Glutamatergic neuron (in vitro differentiated cells): ENCODE results near the gene DGUOK. TPM values are rescaled to one million over a fixed set of nuclear protein-coding genes. Genes with fewer than 3 reads are reported as not detected.

Experiments
- DNase-seq: peaks from one replicate; pipeline ENCODE4 v3.0.0; 2022
- H3K27ac Mint-ChIP-seq: one replicate; pipeline ENCODE4 v1.8.0; 2020; ENCODE audit warnings: mild to moderate bottlenecking, mixed read lengths, inconsistent platforms; ENCODE audit not compliant: unreplicated experiment
- H3K27me3 Mint-ChIP-seq: one replicate; pipeline ENCODE4 v1.8.0; 2020; ENCODE audit warnings: mild to moderate bottlenecking, moderate library complexity, mixed read lengths, inconsistent platforms; ENCODE audit not compliant: unreplicated experiment
- H3K36me3 Mint-ChIP-seq: one replicate; pipeline ENCODE4 v1.8.0; 2020; ENCODE audit warnings: mild to moderate bottlenecking, mixed read lengths, inconsistent platforms; ENCODE audit not compliant: unreplicated experiment
- H3K4me1 Mint-ChIP-seq: one replicate; pipeline ENCODE4 v1.8.0; 2020; ENCODE audit warnings: mild to moderate bottlenecking, low read depth, mixed read lengths, inconsistent platforms; ENCODE audit not compliant: unreplicated experiment
- H3K4me3 Mint-ChIP-seq: one replicate; pipeline ENCODE4 v1.8.0; 2020; ENCODE audit warnings: mild to moderate bottlenecking, mixed read lengths, inconsistent platforms; ENCODE audit not compliant: unreplicated experiment
- H3K9me3 Mint-ChIP-seq: one replicate; pipeline ENCODE4 v1.8.0; 2020; ENCODE audit warnings: mild to moderate bottlenecking, moderate library complexity, mixed read lengths, inconsistent platforms; ENCODE audit not compliant: unreplicated experiment
- CTCF ChIP-seq: fragments of 200-600 bp; sonication (generic); IDR thresholded peaks from one replicate; pipeline ENCODE4 v1.5.0; 2021; ENCODE audit not compliant: partially characterized antibody, unreplicated experiment
- total RNA-seq: library from RNA; stranded (reverse); fragmentation: NEBNext Ultra II Directional; extraction: Animal tissue kit (Norgen Biotek cat#: 25700); gene quantifications from one replicate; pipeline ENCODE4 v1.2.1, GENCODE V29; 2021; ENCODE audit not compliant: unreplicated experiment

DGUOK gene
- total RNA-seq, 1 donor from 2014 or later: 96.8 TPM

GRCh38 chr2:73961823-73962615, 35.3 kb downstream of the DGUOK start:
- no peak for TF ChIP-seq CTCF
- Mint-ChIP-seq H3K4me1 (no peaks in the 10 kb centered on the region), H3K4me3 (no peak overlapping the region), H3K27me3 (peaks cover 2% of the 10 kb centered on the region), H3K36me3 (peaks cover 8% of the 10 kb centered on the region), H3K9me3 (no peaks in the 10 kb centered on the region), H3K27ac (no peak overlapping the region)
- no peak for DNase-seq

DNA sequence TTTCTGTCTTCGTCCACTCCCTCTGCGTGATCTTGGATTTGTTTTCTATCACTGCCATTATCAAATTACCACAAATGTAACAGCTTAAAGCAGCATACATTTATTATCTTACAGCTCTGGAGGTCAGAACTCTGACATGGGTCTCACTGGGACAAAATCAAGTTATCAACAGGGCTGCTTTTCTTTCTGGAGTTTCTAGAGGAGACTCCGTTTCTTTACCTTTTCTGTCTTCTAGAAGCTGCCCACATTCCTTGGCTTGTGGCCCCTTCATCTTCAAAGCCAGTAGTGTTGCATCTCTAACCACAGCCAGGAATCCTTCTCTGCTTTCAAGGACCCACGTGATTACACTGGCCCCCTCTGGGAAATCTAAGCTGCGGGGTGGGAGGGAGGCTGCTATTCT, 36.1 kb downstream of the DGUOK start:
- H3K4me3 Mint-ChIP-seq: no peak overlapping the region
- DNase-seq: no peak
- H3K27ac Mint-ChIP-seq: no peak overlapping the region
- H3K36me3 Mint-ChIP-seq: peaks cover 8% of the 10 kb centered on the region
- no peaks in the 10 kb centered on the region for H3K4me1 Mint-ChIP-seq
- H3K27me3 Mint-ChIP-seq: peaks cover 2% of the 10 kb centered on the region
- no peak for TF ChIP-seq CTCF
- H3K9me3 Mint-ChIP-seq: no peaks in the 10 kb centered on the region

GRCh38 chr2:73963385-73964120, 36.9 kb downstream of the DGUOK start:
- no peak overlapping the region for H3K27ac Mint-ChIP-seq
- peaks cover 8% of the 10 kb centered on the region for H3K36me3 Mint-ChIP-seq
- no peaks in the 10 kb centered on the region for H3K9me3 Mint-ChIP-seq
- H3K4me1 Mint-ChIP-seq: no peaks in the 10 kb centered on the region
- no peak for TF ChIP-seq CTCF
- H3K27me3 Mint-ChIP-seq: peaks cover 2% of the 10 kb centered on the region
- H3K4me3 Mint-ChIP-seq: no peak overlapping the region
- DNase-seq: no peak

DNA sequence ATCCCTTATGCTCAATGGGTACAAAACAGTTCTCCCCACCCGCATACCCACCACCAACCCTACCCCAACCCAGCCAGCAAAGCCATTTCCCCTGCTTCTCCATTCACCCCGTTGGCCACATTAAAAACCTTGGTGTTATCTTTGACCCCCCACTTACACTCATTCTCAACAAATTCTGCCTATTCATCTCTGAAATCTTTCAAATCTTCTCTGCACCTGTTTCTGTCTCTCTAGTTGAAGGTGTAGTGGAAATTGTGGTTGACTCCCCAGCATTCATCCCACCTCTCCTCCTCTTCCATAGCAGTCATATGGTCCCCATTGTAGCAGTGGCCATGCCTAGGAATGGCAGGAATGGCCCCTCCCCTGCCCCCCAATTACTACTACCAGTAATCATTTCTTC, 37.5 kb downstream of the DGUOK start:
- Mint-ChIP-seq H3K27ac (no peak overlapping the region), H3K9me3 (no peaks in the 10 kb centered on the region), H3K27me3 (peaks cover 2% of the 10 kb centered on the region), H3K36me3 (peaks cover 8% of the 10 kb centered on the region), H3K4me3 (no peak overlapping the region), H3K4me1 (no peaks in the 10 kb centered on the region)
- TF ChIP-seq CTCF: no peak
- DNase-seq: no peak

- no peak overlapping the region for H3K27ac Mint-ChIP-seq
- TF ChIP-seq CTCF: no peak
- peaks cover 2% of the 10 kb centered on the region for H3K27me3 Mint-ChIP-seq
- DNase-seq: no peak
- no peak overlapping the region for H3K4me3 Mint-ChIP-seq
- H3K9me3 Mint-ChIP-seq: no peaks in the 10 kb centered on the region
- H3K4me1 Mint-ChIP-seq: no peaks in the 10 kb centered on the region
- H3K36me3 Mint-ChIP-seq: peaks cover 8% of the 10 kb centered on the region
These were observed 38.4 kb downstream of the DGUOK start for GRCh38 chr2:73965053-73965452.
